GM18499 (cell line): ENCODE measurements around the gene CIAO2B.
"Not testable (repeated sequence)": the region's sequence is repeated elsewhere in the genome, so short reads cannot be mapped to it uniquely, and the experiment has no call there.

ENCODE experiments used
- ATAC-seq: cut with Tn5 transposase; IDR thresholded peaks from one replicate; pipeline ENCODE4 v1.9.1; 2021; ENCODE audit warnings: moderate number of reproducible peaks; ENCODE audit not compliant: insufficient read depth, unreplicated experiment

CIAO2B gene

GRCh38 chr16:66934138-66934838 lies at the start of gene CIAO2B:
TSS of gene CIAO2B (minus strand) at chr16:66934402. CDS start at chr16:66934364, 38 bp downstream.
- ATAC-seq = no peak

- no peak for ATAC-seq
Observed at GRCh38 chr16:66983033-66983432, 48.8 kb upstream of the CIAO2B start.

- no peak for ATAC-seq
Observed at GRCh38 chr16:66979011-66979717, 45.0 kb upstream of the CIAO2B start.

GRCh38 chr16:66977341-66978113 lies 43.3 kb upstream of the CIAO2B start:
- no peak for ATAC-seq

- ATAC-seq = no peak
Observed at GRCh38 chr16:66976746-66977145, 42.5 kb upstream of the CIAO2B start.

- no peak for ATAC-seq
Observed at GRCh38 chr16:66975302-66975893, 41.2 kb upstream of the CIAO2B start.

- not testable (repeated sequence) for ATAC-seq
Observed at GRCh38 chr16:66974932-66975246, 40.7 kb upstream of the CIAO2B start.

- not testable (repeated sequence) for ATAC-seq
Observed at GRCh38 chr16:66974156-66974931, 40.1 kb upstream of the CIAO2B start.

GRCh38 chr16:66973716-66974115 lies 39.5 kb upstream of the CIAO2B start:
- no peak for ATAC-seq

GRCh38 chr16:66972983-66973382 lies 38.8 kb upstream of the CIAO2B start:
- no peak for ATAC-seq

GRCh38 chr16:66970775-66971720 lies 36.8 kb upstream of the CIAO2B start:
- no peak for ATAC-seq

- no peak for ATAC-seq
Observed at GRCh38 chr16:66968847-66969246, 34.6 kb upstream of the CIAO2B start.

- no peak for ATAC-seq
Observed at GRCh38 chr16:66964049-66964448, 29.8 kb upstream of the CIAO2B start.

- ATAC-seq = no peak
Observed at GRCh38 chr16:66961914-66962313, 27.7 kb upstream of the CIAO2B start.

- no peak for ATAC-seq
Observed at GRCh38 chr16:66961065-66961744, 27.0 kb upstream of the CIAO2B start, which contains the start of gene CES3. TSS of gene CES3 (plus strand) at chr16:66961266. CDS start at chr16:66961308, 42 bp downstream.

- ATAC-seq = no peak
Observed at GRCh38 chr16:66960270-66960669, 26.1 kb upstream of the CIAO2B start.

- ATAC-seq = no peak
Observed at GRCh38 chr16:66959704-66960161, 25.5 kb upstream of the CIAO2B start.
